ENCODE measurements around the gene IGF1R. TPM values are rescaled to one million over a fixed set of nuclear protein-coding genes. Genes with fewer than 3 reads are reported as not detected.

Gene IGF1R
- total and polyA plus RNA-seq, 2 of the 8 experiments (the other 6 are each of a cell fraction or from before 2014, with no cell fraction given), result 32.9 to 109 TPM

- Histone ChIP-seq H4K20me1 (replicated peaks in 1 of 2; ENCODE audit: control insufficient read depth in 1 of 2, insufficient read depth in 2 of 2, low read length in 2 of 2) (peaks cover 0 to 2% of the 10 kb centered on the region in 2 experiments), H3K36me3 (ENCODE audit: control insufficient read depth in 2 of 4, insufficient read depth in 4 of 4, low read length in 3 of 4) (peaks cover 15 to 54% (median 45%) of the 10 kb centered on the region in 4 experiments), H3K4ac (replicated peaks; ENCODE audit: insufficient read length, low read depth, low read length) (no peak overlapping the region), H3K4me1 (replicated peaks in 1 of 4; ENCODE audit: control insufficient read depth in 3 of 4, insufficient read depth in 4 of 4, low read length in 3 of 4) (no peaks in the 10 kb centered on the region), H2BK5ac (ENCODE audit: low read depth, low read length) (no peak overlapping the region), H3K9ac (replicated peaks in 1 of 4; ENCODE audit: extremely low read depth in 1 of 4, low read depth in 3 of 4, low read length in 3 of 4) (no peak overlapping the region), H2BK15ac (ENCODE audit: low read length) (no peak overlapping the region), H2AFZ (ENCODE audit: low read length) (no peak overlapping the region), H3K27ac (ENCODE audit: low read depth, low read length) (no peak overlapping the region), H3K56ac (replicated peaks; ENCODE audit: insufficient read length, low read depth, low read length) (no peak overlapping the region), H3K27me3 (replicated peaks in 1 of 4; ENCODE audit: control insufficient read depth in 3 of 4, extremely low read depth in 1 of 4, insufficient read depth in 3 of 4, low read length in 3 of 4) (no peaks in the 10 kb centered on the region), H2AK5ac (ENCODE audit: low read depth, low read length) (no peak overlapping the region), H4K91ac (replicated peaks; ENCODE audit: insufficient read length, low read length) (no peak overlapping the region), H3K79me1 (ENCODE audit: low read depth, low read length) (no peaks in the 10 kb centered on the region), H2BK120ac (replicated peaks; ENCODE audit: low read depth, low read length) (no peak overlapping the region), H2BK12ac (ENCODE audit: low read depth, low read length) (no peak overlapping the region), H3K23me2 (ENCODE audit: low read depth, low read length) (0 out of 2 replicates have a peak, but pooled peaks cover 1% of the 10 kb centered on the region), H3K14ac (ENCODE audit: insufficient read length) (no peak overlapping the region), H2BK20ac (ENCODE audit: low read length) (no peak overlapping the region), H3K9me3 (ENCODE audit: insufficient read depth in 2 of 2, low read depth in 1 of 2, low read length in 1 of 2) (peaks cover 3 to 10% of the 10 kb centered on the region in 2 experiments; a peak in 1 of 4 replicates), H3K79me2 (ENCODE audit: control insufficient read depth in 1 of 2, insufficient read depth in 2 of 2, low read length in 2 of 2) (no peaks in the 10 kb centered on the region), H3K4me2 (ENCODE audit: insufficient read depth in 1 of 2, low read depth in 2 of 2, low read length in 2 of 2) (no peak overlapping the region), H4K5ac (ENCODE audit: insufficient read length, low read depth, low read length) (no peak overlapping the region), H3K23ac (ENCODE audit: insufficient read length) (no peak overlapping the region), H3K4me3 (ENCODE audit: extremely low read depth in 1 of 4, insufficient read depth in 2 of 4, low read depth in 3 of 4, low read length in 4 of 4) (no peak overlapping the region), H3K18ac (ENCODE audit: extremely low read depth, low read length) (no peak overlapping the region), H4K8ac (ENCODE audit: extremely low read depth, insufficient read depth, low read length) (no peak overlapping the region; the same call in 1 of the 2 replicates)
- ChIA-PET CTCF (ENCODE audit: partially characterized antibody) (interaction anchor here (1.0 to 1.4 kb wide), 2 partner anchors 9 to 120 kb away, joined by 3 to 4 read pairs; no protein-coding TSS in a partner anchor), POLR2A (ENCODE audit: partially characterized antibody) (no interaction called here)
- FAIRE-seq, result no peak
- WGBS, 2 experiments (ENCODE audit: extremely low coverage in 1 of 2, insufficient coverage in 1 of 2, insufficient read length in 1 of 2, insufficient replicate concordance in 2 of 2, low coverage in 1 of 2, low lambda C conversion rate in 2 of 2, missing lambda C conversion rate in 1 of 2), result 92% methylated on average over 21 of the region's 21 CpGs; no CpG with 5 or more reads in 1 of the 2 experiments
- DNase-seq (ENCODE audit: low read depth in 1 of 2, low spot score in 2 of 2), result no peak
- TF ChIP-seq SIX5 (IDR thresholded peaks at IDR 0.05; ENCODE audit: low read depth, low read length), result no peak
- TF ChIP-seq HDAC6 (IDR thresholded peaks at IDR 0.05; ENCODE audit: low read depth, low read length), result no peak
- no peak for TF ChIP-seq SIRT6 (IDR thresholded peaks at IDR 0.05; ENCODE audit: low read length)
- TF ChIP-seq CEBPB (IDR thresholded peaks at IDR 0.05; ENCODE audit: low read depth, low read length), result no peak
- TF ChIP-seq JUND (IDR thresholded peaks at IDR 0.05; ENCODE audit: low read length), result no peak
- TF ChIP-seq FOSL1 (IDR thresholded peaks at IDR 0.05; ENCODE audit: insufficient read depth, low read depth, low read length), result no peak
- no peak for TF ChIP-seq RBBP5 (IDR thresholded peaks at IDR 0.05; ENCODE audit: borderline replicate concordance, low read depth, low read length)
- TF ChIP-seq CBX5 (IDR thresholded peaks at IDR 0.05; ENCODE audit: low read depth, low read length), result no peak
- no peak for TF ChIP-seq TAF1 (IDR thresholded peaks at IDR 0.05; ENCODE audit: low read depth, low read length)
- TF ChIP-seq KDM4A (IDR thresholded peaks at IDR 0.05; ENCODE audit: low read depth, low read length, severe bottlenecking), result no peak
- TF ChIP-seq YY1 (IDR thresholded peaks at IDR 0.05; ENCODE audit: low read depth, low read length), result no peak
- TF ChIP-seq SP4 (IDR thresholded peaks at IDR 0.05; ENCODE audit: low read length), result no peak
- TF ChIP-seq JUN (IDR thresholded peaks at IDR 0.05; ENCODE audit: low read depth, low read length), result no peak
- no peak for TF ChIP-seq BACH1 (IDR thresholded peaks at IDR 0.05; ENCODE audit: low read length)
- TF ChIP-seq TBP (IDR thresholded peaks at IDR 0.05; ENCODE audit: low read depth, low read length), result no peak
- TF ChIP-seq NANOG (IDR thresholded peaks at IDR 0.05; ENCODE audit: insufficient read depth, low read depth, low read length, poor library complexity, severe bottlenecking), result no peak
Observed at GRCh38 chr15:98960555-98961050, 312.3 kb downstream of the IGF1R start.
